ENCODE data around the gene FGF11.
"Not testable (repeated sequence)": the region's sequence is repeated elsewhere in the genome, so short reads cannot be mapped to it uniquely, and the experiment has no call there.

Gene FGF11

DNA sequence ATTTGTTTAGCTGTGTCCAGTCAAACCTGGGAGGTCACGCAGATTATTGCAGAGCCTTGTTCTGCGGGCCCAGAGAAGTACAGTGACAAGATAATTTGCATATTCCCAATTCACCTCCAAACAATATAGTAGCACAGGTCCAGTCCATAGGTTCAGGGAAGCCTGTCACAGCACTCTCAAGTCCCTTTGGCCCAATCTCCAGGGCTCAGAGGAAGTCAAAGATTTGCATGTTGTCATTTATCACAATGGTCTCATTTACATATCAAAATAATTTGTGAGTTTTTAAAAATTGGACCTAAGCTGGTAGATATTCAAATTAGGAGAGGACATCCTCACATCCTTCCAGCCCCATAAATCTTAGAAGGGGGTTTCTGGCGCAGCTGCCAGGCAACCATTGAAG lies 28.2 kb downstream of the FGF11 start:
- no peak for DNase-seq (ENCODE audit: low read depth)
- TF ChIP-seq, protein P1, sequence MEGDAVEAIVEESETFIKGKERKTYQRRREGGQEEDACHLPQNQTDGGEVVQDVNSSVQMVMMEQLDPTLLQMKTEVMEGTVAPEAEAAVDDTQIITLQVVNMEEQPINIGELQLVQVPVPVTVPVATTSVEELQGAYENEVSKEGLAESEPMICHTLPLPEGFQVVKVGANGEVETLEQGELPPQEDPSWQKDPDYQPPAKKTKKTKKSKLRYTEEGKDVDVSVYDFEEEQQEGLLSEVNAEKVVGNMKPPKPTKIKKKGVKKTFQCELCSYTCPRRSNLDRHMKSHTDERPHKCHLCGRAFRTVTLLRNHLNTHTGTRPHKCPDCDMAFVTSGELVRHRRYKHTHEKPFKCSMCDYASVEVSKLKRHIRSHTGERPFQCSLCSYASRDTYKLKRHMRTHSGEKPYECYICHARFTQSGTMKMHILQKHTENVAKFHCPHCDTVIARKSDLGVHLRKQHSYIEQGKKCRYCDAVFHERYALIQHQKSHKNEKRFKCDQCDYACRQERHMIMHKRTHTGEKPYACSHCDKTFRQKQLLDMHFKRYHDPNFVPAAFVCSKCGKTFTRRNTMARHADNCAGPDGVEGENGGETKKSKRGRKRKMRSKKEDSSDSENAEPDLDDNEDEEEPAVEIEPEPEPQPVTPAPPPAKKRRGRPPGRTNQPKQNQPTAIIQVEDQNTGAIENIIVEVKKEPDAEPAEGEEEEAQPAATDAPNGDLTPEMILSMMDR (IDR thresholded peaks at IDR 0.05; ENCODE audit: low read depth, low read length, missing control alignments) = no peak
- H3K4me3 ChIP-seq (ENCODE audit: low read depth, low read length) = no peak overlapping the region

DNA sequence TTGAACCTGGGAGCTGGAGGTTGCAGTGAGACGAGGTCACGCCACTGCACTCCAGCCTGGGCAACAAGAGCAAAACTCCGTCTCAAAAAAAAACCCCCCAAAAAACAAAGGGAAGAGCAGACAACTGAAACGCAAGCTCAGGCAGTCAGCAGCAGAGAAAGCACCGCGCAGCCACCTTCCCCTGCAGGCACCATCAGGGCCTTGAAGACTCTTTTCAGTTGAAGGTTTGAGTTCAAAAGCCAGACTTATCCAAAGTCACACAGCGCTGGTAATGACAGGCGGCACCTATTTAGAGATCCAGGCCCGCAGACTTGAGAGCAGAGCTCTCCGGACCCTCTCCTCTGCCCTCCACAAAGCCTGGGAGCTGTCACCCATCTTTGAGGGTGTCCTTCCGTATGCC lies 29.0 kb downstream of the FGF11 start:
- TF ChIP-seq, protein P1 (IDR thresholded peaks at IDR 0.05; ENCODE audit: low read depth, low read length, missing control alignments) = no peak
- H3K4me3 ChIP-seq (ENCODE audit: low read depth, low read length) = no peak overlapping the region
- DNase-seq (ENCODE audit: low read depth) = no peak

DNA sequence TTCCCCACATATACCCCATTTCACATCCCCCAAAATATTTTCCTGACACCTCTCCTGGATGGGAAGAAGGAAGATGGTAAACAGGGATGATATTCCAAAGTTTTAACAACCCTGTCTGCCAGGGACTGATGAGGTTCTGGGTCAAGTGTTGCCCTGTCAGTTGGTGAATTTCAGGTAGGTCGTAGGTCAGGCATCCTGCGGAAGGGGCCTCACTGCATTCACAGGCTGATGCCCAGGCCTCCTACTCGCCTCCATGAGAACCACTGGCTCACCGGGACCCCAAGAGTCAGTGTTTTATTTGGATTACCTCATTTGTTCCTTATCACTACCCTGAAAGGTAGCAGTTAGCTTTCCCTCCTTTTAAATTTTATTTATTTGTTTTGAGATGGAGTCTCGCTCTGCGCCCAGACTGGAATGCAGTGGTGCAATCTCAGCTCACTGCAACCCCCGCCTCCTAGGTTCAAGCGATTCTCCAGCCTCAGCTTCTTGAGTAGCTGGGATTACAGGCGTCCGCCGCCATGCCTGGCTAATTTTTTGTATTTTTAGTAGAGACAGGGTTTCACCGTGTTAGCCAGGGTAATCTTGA lies 29.6 kb downstream of the FGF11 start:
- TF ChIP-seq, protein P1 (IDR thresholded peaks at IDR 0.05; ENCODE audit: low read depth, low read length, missing control alignments) = no peak
- H3K4me3 ChIP-seq (ENCODE audit: low read depth, low read length) = no peak overlapping the region

DNA sequence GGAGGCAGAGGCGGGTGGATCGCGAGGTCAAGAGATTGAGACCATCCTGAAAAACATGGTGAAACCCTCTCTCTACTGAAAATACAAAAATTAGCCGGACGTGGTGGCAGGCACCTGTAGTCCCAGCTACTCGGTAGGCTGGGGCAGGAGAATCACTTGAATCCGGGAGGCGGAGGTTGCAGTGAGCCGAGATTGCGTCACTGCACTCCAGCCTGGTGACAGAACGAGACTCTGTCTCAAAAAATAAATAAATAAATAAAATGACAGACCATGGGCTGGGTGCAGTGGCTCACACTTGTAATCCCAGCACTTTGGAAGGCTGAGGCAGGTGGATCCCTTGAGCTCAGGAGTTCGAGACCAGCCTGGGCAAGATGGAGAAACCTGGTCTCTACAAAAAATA lies 30.5 kb downstream of the FGF11 start:
- not testable (repeated sequence) for H3K4me3 ChIP-seq (ENCODE audit: low read depth, low read length); DNase-seq (ENCODE audit: low read depth)

More for the DNA sequence above, 29.6 kb downstream of the FGF11 start:
- no peak for DNase-seq (ENCODE audit: low read depth)

DNA sequence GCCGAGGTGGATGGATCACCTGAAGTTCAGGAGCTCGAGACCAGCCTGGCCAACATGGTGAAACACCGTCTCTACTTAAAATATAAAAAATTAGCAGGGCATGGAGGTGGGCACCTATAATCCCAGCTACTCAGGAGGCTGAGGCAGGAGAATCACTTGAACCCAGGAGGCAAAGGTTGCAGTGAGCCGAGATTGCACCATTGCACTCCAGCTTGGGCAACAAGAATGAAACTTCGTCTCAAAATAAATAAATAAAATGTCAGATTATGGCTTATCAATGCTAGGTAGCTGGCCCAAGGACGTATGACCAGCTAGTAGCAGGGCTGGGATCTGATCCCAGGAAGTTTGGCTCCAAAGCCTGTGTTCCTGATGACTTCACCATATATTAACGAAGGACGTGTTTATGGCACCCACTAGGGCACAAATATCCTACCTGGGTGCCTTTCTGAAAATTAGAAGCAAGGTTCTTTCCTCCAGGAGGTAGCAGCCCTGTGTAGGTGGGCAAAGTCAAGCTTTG lies 31.2 kb downstream of the FGF11 start:
- H3K4me3 ChIP-seq (ENCODE audit: low read depth, low read length); DNase-seq (ENCODE audit: low read depth): not testable (repeated sequence)

DNA sequence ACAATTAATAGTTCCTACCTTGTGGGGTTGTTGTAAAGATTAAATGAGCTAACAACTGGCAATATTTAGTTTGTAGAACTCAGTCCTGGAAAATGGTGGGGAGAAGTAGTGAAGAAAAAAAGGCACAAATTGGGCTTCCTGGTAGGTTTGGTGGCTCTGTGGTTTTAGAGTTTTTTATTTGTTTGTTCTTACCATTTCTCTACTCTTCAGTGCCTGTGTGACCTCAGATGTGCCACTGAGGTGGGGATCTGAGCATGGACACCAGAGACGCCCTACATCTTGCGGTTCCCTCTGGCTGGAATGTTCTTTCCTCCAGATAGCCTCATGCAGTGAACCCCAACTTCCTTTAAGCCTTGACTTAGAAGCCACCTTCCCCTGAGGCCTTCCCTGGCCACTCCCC lies 32.4 kb downstream of the FGF11 start:
- H3K4me3 ChIP-seq (ENCODE audit: low read depth, low read length) = no peak overlapping the region
- no peak for DNase-seq (ENCODE audit: low read depth)
- TF ChIP-seq, protein P1 (IDR thresholded peaks at IDR 0.05; ENCODE audit: low read depth, low read length, missing control alignments) = no peak

DNA sequence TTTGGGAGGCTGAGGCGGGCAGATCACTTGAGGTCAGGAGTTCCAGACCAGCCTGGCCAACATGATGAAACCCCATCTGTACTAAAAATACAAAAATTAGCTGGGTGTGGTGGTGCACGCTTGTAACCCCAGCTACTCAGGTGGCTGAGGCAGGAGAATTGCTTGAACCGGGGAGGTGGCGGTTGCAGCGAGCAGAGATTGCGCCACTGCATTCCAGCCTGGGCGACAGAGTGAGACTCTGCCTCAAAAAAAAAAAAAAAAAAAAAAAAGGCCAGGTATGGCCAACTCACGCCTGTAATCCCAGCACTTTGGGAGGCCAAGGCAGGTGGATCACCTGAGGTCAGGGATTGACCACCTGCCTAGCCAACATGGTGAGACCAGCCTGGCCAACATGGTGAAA lies 35.5 kb downstream of the FGF11 start:
- not testable (repeated sequence) for DNase-seq (ENCODE audit: low read depth); H3K4me3 ChIP-seq (ENCODE audit: low read depth, low read length)

DNA sequence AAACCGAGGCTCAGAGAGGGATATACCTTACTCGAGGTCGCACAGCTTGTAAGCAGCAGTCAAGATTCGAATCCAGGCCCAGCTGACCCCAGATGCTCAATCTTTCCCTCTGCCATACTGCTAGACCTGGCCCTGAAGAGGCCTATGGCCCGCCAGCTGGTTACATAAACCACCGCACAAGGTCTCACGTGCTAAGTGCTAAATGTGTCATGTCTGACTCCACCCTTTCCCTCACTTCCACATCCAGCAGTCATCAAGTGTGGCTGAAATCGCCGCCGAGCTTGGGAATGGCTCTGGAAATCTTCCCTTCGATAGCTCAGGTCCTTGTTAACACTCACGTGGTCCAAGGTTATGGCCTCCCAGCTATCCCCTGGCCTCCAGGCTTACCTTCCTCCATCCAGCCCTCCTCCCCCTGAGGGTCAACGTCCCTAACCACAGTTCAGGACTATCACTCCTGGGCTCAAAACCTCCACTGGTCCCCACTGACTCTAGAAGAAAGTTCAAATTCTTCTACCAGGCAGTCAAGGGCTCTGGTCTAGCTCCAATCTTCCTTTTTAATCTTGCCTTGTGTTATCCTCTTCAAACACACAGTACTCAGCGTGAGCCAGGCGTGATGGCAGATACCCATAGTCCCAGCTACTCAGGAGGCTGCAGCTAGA lies 36.6 kb downstream of the FGF11 start:
- TF ChIP-seq, protein P1 (IDR thresholded peaks at IDR 0.05; ENCODE audit: low read depth, low read length, missing control alignments) = no peak
- no peak for DNase-seq (ENCODE audit: low read depth)
- no peak overlapping the region for H3K4me3 ChIP-seq (ENCODE audit: low read depth, low read length)
